ENCODE results near the gene EPS8L2.

Gene EPS8L2

GRCh38 chr11:695538-696248 is 10.3 kb upstream of the EPS8L2 start, which contains the start of gene TMEM80:
Gene TMEM80 (plus strand): TSS chr11:695816. CDS start chr11:695828, 12 bp downstream.
- H3K4me1 ChIP-seq (ENCODE audit: low read length): peaks cover 35% of the 10 kb centered on the region
- H3K36me3 ChIP-seq (replicated peaks; ENCODE audit: low read depth, low read length): no peaks in the 10 kb centered on the region
- peak within 1 kb of the TSS; percentile 81 for H3K4me3 ChIP-seq (ENCODE audit: low read length)
- peak within 1 kb of the TSS; percentile 90 for H3K4me2 ChIP-seq (ENCODE audit: low read length)
- peaks cover 52% of the 10 kb centered on the region for H3K79me2 ChIP-seq (ENCODE audit: low read length)
- peak within 1 kb of the TSS; percentile 91 for H3K9ac ChIP-seq (ENCODE audit: low read length)
- peaks cover 9% of the 10 kb centered on the region; the same call in 1 of the 2 replicates for H4K20me1 ChIP-seq (ENCODE audit: insufficient read depth, low read length)
- H2AFZ ChIP-seq (ENCODE audit: low read depth, low read length): peak within 1 kb of the TSS; percentile 65; the same call in 1 of the 2 replicates
- TF ChIP-seq, protein P1, sequence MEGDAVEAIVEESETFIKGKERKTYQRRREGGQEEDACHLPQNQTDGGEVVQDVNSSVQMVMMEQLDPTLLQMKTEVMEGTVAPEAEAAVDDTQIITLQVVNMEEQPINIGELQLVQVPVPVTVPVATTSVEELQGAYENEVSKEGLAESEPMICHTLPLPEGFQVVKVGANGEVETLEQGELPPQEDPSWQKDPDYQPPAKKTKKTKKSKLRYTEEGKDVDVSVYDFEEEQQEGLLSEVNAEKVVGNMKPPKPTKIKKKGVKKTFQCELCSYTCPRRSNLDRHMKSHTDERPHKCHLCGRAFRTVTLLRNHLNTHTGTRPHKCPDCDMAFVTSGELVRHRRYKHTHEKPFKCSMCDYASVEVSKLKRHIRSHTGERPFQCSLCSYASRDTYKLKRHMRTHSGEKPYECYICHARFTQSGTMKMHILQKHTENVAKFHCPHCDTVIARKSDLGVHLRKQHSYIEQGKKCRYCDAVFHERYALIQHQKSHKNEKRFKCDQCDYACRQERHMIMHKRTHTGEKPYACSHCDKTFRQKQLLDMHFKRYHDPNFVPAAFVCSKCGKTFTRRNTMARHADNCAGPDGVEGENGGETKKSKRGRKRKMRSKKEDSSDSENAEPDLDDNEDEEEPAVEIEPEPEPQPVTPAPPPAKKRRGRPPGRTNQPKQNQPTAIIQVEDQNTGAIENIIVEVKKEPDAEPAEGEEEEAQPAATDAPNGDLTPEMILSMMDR (IDR thresholded peaks at IDR 0.05; ENCODE audit: low read depth, low read length): no peak
- TF ChIP-seq EZH2phosphoT487 (IDR thresholded peaks at IDR 0.05; ENCODE audit: low read depth): no peak
- H3K9me3 ChIP-seq (ENCODE audit: insufficient read depth, low read length): no peaks in the 10 kb centered on the region
- H3K27ac ChIP-seq (ENCODE audit: low read length): peak within 1 kb of the TSS; percentile 90
- H3K27me3 ChIP-seq (ENCODE audit: low read depth, low read length): no peaks in the 10 kb centered on the region

DNA sequence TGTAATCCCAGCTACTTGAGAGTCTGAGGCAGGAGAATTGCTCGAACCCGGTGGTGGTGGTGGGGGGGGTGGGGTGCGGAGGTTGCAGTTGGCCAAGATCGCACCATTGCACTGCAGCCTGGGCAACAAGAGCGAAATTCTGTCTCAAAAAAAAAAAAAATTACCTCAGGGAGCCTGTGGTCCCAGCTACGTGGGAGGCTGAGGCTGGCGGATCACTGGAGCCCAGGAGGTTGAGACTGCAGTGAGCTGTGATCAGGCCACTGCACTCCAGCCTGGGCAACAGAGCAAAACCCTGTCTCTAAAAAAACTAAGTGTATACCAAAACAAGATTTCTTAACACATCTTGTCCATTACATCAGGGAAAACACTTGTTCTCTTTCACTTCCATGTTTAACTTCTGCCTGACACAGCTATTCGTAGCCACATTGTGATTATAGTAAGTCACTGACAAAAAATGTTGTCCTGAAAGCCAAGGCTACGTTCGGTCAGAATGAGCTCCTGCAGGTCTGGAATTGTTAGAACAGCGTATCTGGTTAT is 9.0 kb upstream of the EPS8L2 start:
- Histone ChIP-seq H3K4me2 (ENCODE audit: low read length) (peak overlapping the region; percentile 85), H3K9ac (ENCODE audit: low read length) (peak overlapping the region; percentile 91), H3K4me3 (ENCODE audit: low read length) (peak overlapping the region; percentile 81), H2AFZ (ENCODE audit: low read depth, low read length) (no peak overlapping the region), H3K4me1 (ENCODE audit: low read length) (peaks cover 35% of the 10 kb centered on the region), H4K20me1 (ENCODE audit: insufficient read depth, low read length) (0 out of 2 replicates have a peak, but pooled peaks cover 3% of the 10 kb centered on the region), H3K9me3 (ENCODE audit: insufficient read depth, low read length) (no peaks in the 10 kb centered on the region), H3K79me2 (ENCODE audit: low read length) (peaks cover 38% of the 10 kb centered on the region), H3K27me3 (ENCODE audit: low read depth, low read length) (no peaks in the 10 kb centered on the region), H3K27ac (ENCODE audit: low read length) (peak overlapping the region; percentile 90), H3K36me3 (replicated peaks; ENCODE audit: low read depth, low read length) (no peaks in the 10 kb centered on the region)
- TF ChIP-seq EZH2phosphoT487 (IDR thresholded peaks at IDR 0.05; ENCODE audit: low read depth): no peak
- TF ChIP-seq, protein P1 (IDR thresholded peaks at IDR 0.05; ENCODE audit: low read depth, low read length): no peak

- Histone ChIP-seq H3K4me2 (ENCODE audit: low read length) (peak overlapping the region; percentile 85), H3K36me3 (replicated peaks; ENCODE audit: low read depth, low read length) (no peaks in the 10 kb centered on the region), H2AFZ (ENCODE audit: low read depth, low read length) (no peak overlapping the region), H3K4me3 (ENCODE audit: low read length) (peak overlapping the region; percentile 81), H4K20me1 (ENCODE audit: insufficient read depth, low read length) (no peaks in the 10 kb centered on the region), H3K79me2 (ENCODE audit: low read length) (peaks cover 30% of the 10 kb centered on the region), H3K4me1 (ENCODE audit: low read length) (peaks cover 35% of the 10 kb centered on the region), H3K9me3 (ENCODE audit: insufficient read depth, low read length) (no peaks in the 10 kb centered on the region), H3K27ac (ENCODE audit: low read length) (peak overlapping the region; percentile 90), H3K27me3 (ENCODE audit: low read depth, low read length) (no peaks in the 10 kb centered on the region), H3K9ac (ENCODE audit: low read length) (peak overlapping the region; percentile 91)
- TF ChIP-seq, protein P1 (IDR thresholded peaks at IDR 0.05; ENCODE audit: low read depth, low read length): no peak
- no peak for TF ChIP-seq EZH2phosphoT487 (IDR thresholded peaks at IDR 0.05; ENCODE audit: low read depth)
Measured at GRCh38 chr11:697811-698311, 8.2 kb upstream of the EPS8L2 start.

GRCh38 chr11:698493-699115 is 7.4 kb upstream of the EPS8L2 start:
- no peak overlapping the region for H2AFZ ChIP-seq (ENCODE audit: low read depth, low read length)
- no peak overlapping the region for H3K9ac ChIP-seq (ENCODE audit: low read length)
- peaks cover 31% of the 10 kb centered on the region for H3K4me1 ChIP-seq (ENCODE audit: low read length)
- TF ChIP-seq EZH2phosphoT487 (IDR thresholded peaks at IDR 0.05; ENCODE audit: low read depth): no peak
- TF ChIP-seq, protein P1 (IDR thresholded peaks at IDR 0.05; ENCODE audit: low read depth, low read length): no peak
- H3K4me3 ChIP-seq (ENCODE audit: low read length): no peak overlapping the region; the same call in 1 of the 2 replicates
- no peak overlapping the region for H3K27ac ChIP-seq (ENCODE audit: low read length)
- no peaks in the 10 kb centered on the region for H3K36me3 ChIP-seq (replicated peaks; ENCODE audit: low read depth, low read length)
- H3K79me2 ChIP-seq (ENCODE audit: low read length): peaks cover 22% of the 10 kb centered on the region
- no peaks in the 10 kb centered on the region for H3K27me3 ChIP-seq (ENCODE audit: low read depth, low read length)
- H4K20me1 ChIP-seq (ENCODE audit: insufficient read depth, low read length): no peaks in the 10 kb centered on the region
- no peaks in the 10 kb centered on the region for H3K9me3 ChIP-seq (ENCODE audit: insufficient read depth, low read length)
- peak overlapping the region; percentile 85 for H3K4me2 ChIP-seq (ENCODE audit: low read length)

Data from OCI-LY3 (cell line).